IPS-18c (cell line): ENCODE data around the gene NRN1L.

ENCODE experiments used
- H3K4me3 ChIP-seq: 2 replicates; pipeline ENCODE4 v1.7.0; 2013; ENCODE audit warnings: low read depth, mild to moderate bottlenecking, low read length, moderate library complexity; ENCODE audit not compliant: insufficient read depth
- H3K9me3 ChIP-seq: one replicate; pipeline ENCODE4 v1.6.1; 2013; ENCODE audit warnings: mild to moderate bottlenecking, low read length, moderate library complexity; ENCODE audit not compliant: control insufficient read depth, insufficient read depth

The NRN1L gene

GRCh38 chr16:67874372-67874771 lies 10.3 kb upstream of the NRN1L start:
- no peaks in the 10 kb centered on the region for H3K9me3 ChIP-seq
- peak overlapping the region; percentile 91; the same call in 1 of the 2 replicates for H3K4me3 ChIP-seq

- Histone ChIP-seq H3K9me3 (no peaks in the 10 kb centered on the region), H3K4me3 (no peak overlapping the region)
These were observed 7.6 kb upstream of the NRN1L start for GRCh38 chr16:67877064-67877463.

- no peak overlapping the region for H3K4me3 ChIP-seq
- no peaks in the 10 kb centered on the region for H3K9me3 ChIP-seq
These were observed 6.5 kb upstream of the NRN1L start for GRCh38 chr16:67878232-67878631.

GRCh38 chr16:67878846-67879245 lies 5.8 kb upstream of the NRN1L start:
- no peak overlapping the region for H3K4me3 ChIP-seq
- no peaks in the 10 kb centered on the region for H3K9me3 ChIP-seq

- no peak overlapping the region for H3K4me3 ChIP-seq
- H3K9me3 ChIP-seq = no peaks in the 10 kb centered on the region
These were observed 5.2 kb upstream of the NRN1L start for GRCh38 chr16:67879462-67879861.

GRCh38 chr16:67879936-67880335 lies 4.7 kb upstream of the NRN1L start:
- H3K9me3 ChIP-seq = no peaks in the 10 kb centered on the region

GRCh38 chr16:67880584-67880983 lies 4.1 kb upstream of the NRN1L start:
- Histone ChIP-seq H3K9me3 (no peaks in the 10 kb centered on the region), H3K4me3 (no peak overlapping the region)

More at GRCh38 chr16:67879936-67880335, 4.7 kb upstream of the NRN1L start:
- H3K4me3 ChIP-seq = no peak overlapping the region

- no peak overlapping the region for H3K4me3 ChIP-seq
- H3K9me3 ChIP-seq = no peaks in the 10 kb centered on the region
These were observed 3.0 kb upstream of the NRN1L start for GRCh38 chr16:67881621-67882161.

GRCh38 chr16:67882374-67883145 lies 2.1 kb upstream of the NRN1L start:
- no peaks in the 10 kb centered on the region for H3K9me3 ChIP-seq

GRCh38 chr16:67883146-67883871 lies 1.4 kb upstream of the NRN1L start:
- no peak overlapping the region for H3K4me3 ChIP-seq
- H3K9me3 ChIP-seq = no peaks in the 10 kb centered on the region

More at GRCh38 chr16:67882374-67883145, 2.1 kb upstream of the NRN1L start:
- no peak overlapping the region for H3K4me3 ChIP-seq

GRCh38 chr16:67883872-67884261 lies 818 bp upstream of the NRN1L start:
- Histone ChIP-seq H3K4me3 (no peak overlapping the region; the same call in 1 of the 2 replicates), H3K9me3 (no peaks in the 10 kb centered on the region)

- Histone ChIP-seq H3K9me3 (no peaks in the 10 kb centered on the region), H3K4me3 (no peak overlapping the region; the same call in 1 of the 2 replicates)
These were observed 860 bp downstream of the NRN1L start for GRCh38 chr16:67885545-67885944.

- Histone ChIP-seq H3K9me3 (no peaks in the 10 kb centered on the region), H3K4me3 (no peak overlapping the region)
These were observed 1.3 kb downstream of the NRN1L start for GRCh38 chr16:67885976-67886375.

GRCh38 chr16:67886387-67886786 lies 1.7 kb downstream of the NRN1L start:
- H3K9me3 ChIP-seq = no peaks in the 10 kb centered on the region
- H3K4me3 ChIP-seq = no peak overlapping the region

GRCh38 chr16:67888331-67888730 lies 3.6 kb downstream of the NRN1L start:
- H3K9me3 ChIP-seq = no peaks in the 10 kb centered on the region
- H3K4me3 ChIP-seq = no peak overlapping the region

GRCh38 chr16:67892375-67892774 lies 7.7 kb downstream of the NRN1L start:
- peak overlapping the region; percentile 10; the same call in 1 of the 2 replicates for H3K4me3 ChIP-seq
- no peaks in the 10 kb centered on the region for H3K9me3 ChIP-seq

- H3K4me3 ChIP-seq = peak within 1 kb of the TSS; percentile 98
- H3K9me3 ChIP-seq = no peaks in the 10 kb centered on the region
These were observed 8.4 kb downstream of the NRN1L start, which contains the start of gene PSKH1 for GRCh38 chr16:67892899-67893742. Gene PSKH1 (plus strand): TSS chr16:67893254. CDS start chr16:67908750, 15,496 bp downstream.
